ENCODE measurements around the gene NPAS2. TPM values are rescaled to one million over a fixed set of nuclear protein-coding genes. Genes with fewer than 3 reads are reported as not detected.
A peak's percentile ranks its signal among the peaks of the same experiment; 100 is the strongest.

NPAS2 gene
- total and polyA plus RNA-seq, 7 donors = 8.5 to 56.2 (median 17.3) TPM

DNA sequence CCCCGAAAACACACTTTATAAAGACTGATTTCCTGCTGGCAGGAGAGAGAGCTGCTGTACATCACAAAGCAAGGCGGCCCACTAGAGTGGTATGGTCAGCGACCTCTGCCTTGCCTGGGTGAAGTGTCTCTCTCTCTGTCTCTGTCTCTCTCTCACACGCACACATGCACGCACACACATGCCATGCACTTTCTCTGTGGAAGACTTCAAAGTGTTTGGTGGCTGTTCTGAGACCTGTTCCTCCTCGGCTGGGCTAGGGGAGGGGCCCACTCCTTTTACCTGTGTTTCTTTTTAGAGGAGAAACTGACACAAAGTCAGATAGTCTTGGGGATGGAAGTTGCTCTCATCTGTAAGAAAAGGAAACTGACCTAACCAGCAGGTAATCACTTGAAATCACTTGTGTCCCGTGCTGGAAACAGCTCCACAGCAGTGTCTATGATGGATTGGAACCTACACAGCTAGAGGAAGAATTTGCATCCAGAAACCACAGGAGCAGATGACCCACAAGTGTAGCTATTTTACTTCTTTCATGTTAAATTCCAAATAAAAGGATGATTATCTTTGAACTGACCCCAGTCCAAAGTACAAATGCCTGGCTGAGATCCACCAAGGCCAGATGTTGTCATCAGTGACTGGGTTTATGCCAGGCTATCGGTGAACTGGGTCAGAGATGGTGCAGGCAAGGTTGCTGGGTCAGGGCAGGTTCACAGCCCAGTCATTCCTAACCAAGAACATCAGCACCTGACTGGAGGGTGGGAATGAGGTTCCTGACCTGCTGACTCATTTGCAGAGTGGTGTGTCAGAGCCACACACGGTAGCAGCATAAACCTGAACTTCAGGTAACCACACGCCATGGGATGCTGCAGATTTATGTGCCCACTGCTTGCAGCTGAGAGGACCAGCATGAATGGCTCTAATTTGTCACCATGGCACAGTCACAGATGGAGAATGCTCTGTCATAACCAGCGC lies 63.0 kb downstream of the NPAS2 start:
- H3K27me3 ChIP-seq (ENCODE audit: insufficient read depth in 3 of 3, low read length in 2 of 3) = no peaks in the 10 kb centered on the region
- DNase-seq (no peak), ATAC-seq (peak in 2 of 4 donors; percentile 33 to 51)
- H3K9me3 ChIP-seq = no peaks in the 10 kb centered on the region
- no peaks in the 10 kb centered on the region for H3K36me3 ChIP-seq (ENCODE audit: insufficient read depth in 1 of 2, low read depth in 1 of 2)
- intact Hi-C loops (cut with DNase I) = no loop called here
- peaks cover 14% of the 10 kb centered on the region for H3K4me1 ChIP-seq
- H3K27ac ChIP-seq = no peak overlapping the region
- no peak overlapping the region for H3K4me3 ChIP-seq
- TF ChIP-seq, protein P1, sequence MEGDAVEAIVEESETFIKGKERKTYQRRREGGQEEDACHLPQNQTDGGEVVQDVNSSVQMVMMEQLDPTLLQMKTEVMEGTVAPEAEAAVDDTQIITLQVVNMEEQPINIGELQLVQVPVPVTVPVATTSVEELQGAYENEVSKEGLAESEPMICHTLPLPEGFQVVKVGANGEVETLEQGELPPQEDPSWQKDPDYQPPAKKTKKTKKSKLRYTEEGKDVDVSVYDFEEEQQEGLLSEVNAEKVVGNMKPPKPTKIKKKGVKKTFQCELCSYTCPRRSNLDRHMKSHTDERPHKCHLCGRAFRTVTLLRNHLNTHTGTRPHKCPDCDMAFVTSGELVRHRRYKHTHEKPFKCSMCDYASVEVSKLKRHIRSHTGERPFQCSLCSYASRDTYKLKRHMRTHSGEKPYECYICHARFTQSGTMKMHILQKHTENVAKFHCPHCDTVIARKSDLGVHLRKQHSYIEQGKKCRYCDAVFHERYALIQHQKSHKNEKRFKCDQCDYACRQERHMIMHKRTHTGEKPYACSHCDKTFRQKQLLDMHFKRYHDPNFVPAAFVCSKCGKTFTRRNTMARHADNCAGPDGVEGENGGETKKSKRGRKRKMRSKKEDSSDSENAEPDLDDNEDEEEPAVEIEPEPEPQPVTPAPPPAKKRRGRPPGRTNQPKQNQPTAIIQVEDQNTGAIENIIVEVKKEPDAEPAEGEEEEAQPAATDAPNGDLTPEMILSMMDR (IDR thresholded peaks at IDR 0.05) = no peak
- WGBS, 3 donors = 72 to 86% (median 82%) methylated on average over 11 of the region's 11 CpGs

DNA sequence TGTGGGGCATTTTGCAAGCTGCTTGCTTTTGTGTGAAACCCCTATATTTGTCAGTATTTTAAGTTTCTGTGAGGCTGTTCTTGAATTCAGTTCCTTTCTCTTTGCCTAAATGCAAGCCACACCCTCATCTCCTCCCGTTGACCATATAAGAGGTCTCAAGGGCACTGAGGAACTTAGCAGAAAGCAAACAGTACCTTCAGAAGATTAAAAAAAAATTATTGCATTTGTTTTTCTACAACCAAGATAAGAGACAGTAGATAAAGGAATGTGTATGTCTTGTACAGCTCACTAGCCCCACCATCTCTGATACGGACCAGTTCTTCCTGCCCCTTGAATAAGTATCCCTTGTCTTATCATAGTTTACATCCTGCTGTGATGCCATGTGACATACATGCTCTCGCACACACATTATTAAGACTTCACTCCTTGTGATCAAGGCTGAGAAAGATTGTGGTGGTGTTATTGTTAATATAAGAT lies 64.2 kb downstream of the NPAS2 start:
- H3K27ac ChIP-seq = no peak overlapping the region
- ATAC-seq (no peak), DNase-seq (no peak)
- H3K27me3 ChIP-seq (ENCODE audit: insufficient read depth in 3 of 3, low read length in 2 of 3) = no peaks in the 10 kb centered on the region
- TF ChIP-seq, protein P1 (IDR thresholded peaks at IDR 0.05) = no peak
- intact Hi-C loops (cut with DNase I) = no loop called here
- H3K9me3 ChIP-seq = no peaks in the 10 kb centered on the region
- no peaks in the 10 kb centered on the region for H3K36me3 ChIP-seq (ENCODE audit: insufficient read depth in 1 of 2, low read depth in 1 of 2)
- 55 to 60% (median 59%) methylated on average over 3 of the region's 3 CpGs for WGBS, 3 donors
- no peak overlapping the region for H3K4me3 ChIP-seq
- H3K4me1 ChIP-seq = peaks cover 14% of the 10 kb centered on the region

DNA sequence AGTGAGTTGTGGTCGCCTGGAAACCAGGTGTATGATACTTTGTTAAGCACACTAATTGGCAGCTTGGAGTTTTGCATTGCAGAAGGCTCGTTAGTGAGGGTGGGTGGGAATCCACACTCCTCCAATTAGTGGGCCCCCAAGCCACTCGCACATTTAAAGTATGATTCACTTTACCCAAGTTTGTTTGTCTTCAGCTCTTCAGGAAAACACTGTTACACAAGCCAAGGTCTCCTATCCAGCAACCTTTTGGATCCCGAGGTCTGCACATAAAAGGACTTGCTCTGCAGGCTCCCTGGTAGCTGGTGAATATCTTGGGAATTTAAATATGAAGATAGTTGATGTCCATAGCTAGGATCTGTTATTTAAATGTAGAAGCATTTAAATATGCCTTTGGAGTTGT lies 66.1 kb downstream of the NPAS2 start:
- Histone ChIP-seq H3K27ac (no peak overlapping the region), H3K9me3 (no peaks in the 10 kb centered on the region), H3K4me3 (no peak overlapping the region), H3K4me1 (peaks cover 14% of the 10 kb centered on the region), H3K27me3 (ENCODE audit: insufficient read depth in 3 of 3, low read length in 2 of 3) (no peaks in the 10 kb centered on the region), H3K36me3 (ENCODE audit: insufficient read depth in 1 of 2, low read depth in 1 of 2) (no peaks in the 10 kb centered on the region)
- intact Hi-C loops (cut with DNase I) = loop anchor here in 1 of 2 donors (5.0 kb wide), 1 partner anchor 46 kb away; no protein-coding TSS in a partner anchor
- TF ChIP-seq, protein P1 (IDR thresholded peaks at IDR 0.05) = no peak
- ATAC-seq = no peak
- DNase-seq = no peak
- 83 to 90% (median 87%) methylated on average over 4 of the region's 4 CpGs for WGBS, 3 donors

DNA sequence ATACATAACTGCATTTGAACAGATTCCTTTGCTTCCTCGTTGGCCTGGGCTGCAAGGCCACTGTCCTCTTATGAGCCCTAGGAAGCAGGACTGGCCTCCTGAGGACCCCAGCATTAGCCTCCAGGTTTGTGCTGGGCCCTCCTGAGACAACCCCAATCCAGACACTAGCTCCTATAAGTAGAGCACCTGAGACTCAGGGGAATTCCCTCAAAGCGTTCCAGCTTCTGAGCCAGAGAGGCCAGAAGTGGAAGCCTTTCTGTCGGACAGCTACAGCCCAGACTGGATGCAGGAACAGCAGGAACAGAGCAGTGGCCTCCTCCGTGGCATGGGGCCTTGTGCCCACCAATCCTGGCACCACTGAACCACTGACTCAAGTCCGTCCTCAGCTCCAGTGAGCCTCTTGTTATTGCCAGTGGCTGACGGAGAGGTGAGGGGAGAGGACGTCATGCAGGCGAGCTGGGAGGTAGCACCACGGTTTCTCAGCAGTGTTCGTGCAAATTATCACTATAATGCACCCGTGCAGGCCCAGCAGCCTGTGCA lies 67.2 kb downstream of the NPAS2 start:
- H3K4me1 ChIP-seq = peaks cover 14% of the 10 kb centered on the region
- WGBS, 3 donors = 64 to 82% (median 67%) methylated on average over 11 of the region's 11 CpGs
- DNase-seq (no peak), ATAC-seq (no peak)
- no peaks in the 10 kb centered on the region for H3K36me3 ChIP-seq (ENCODE audit: insufficient read depth in 1 of 2, low read depth in 1 of 2)
- intact Hi-C loops (cut with DNase I) = loop anchor here in 1 of 2 donors (5.0 kb wide), 1 partner anchor 45 kb away; no protein-coding TSS in a partner anchor
- no peak overlapping the region for H3K27ac ChIP-seq
- H3K27me3 ChIP-seq (ENCODE audit: insufficient read depth in 3 of 3, low read length in 2 of 3) = no peaks in the 10 kb centered on the region
- H3K9me3 ChIP-seq = no peaks in the 10 kb centered on the region
- H3K4me3 ChIP-seq = no peak overlapping the region
- TF ChIP-seq, protein P1 (IDR thresholded peaks at IDR 0.05) = no peak
